Body of pancreas (tissue), 4 donors: ENCODE results near the gene RNF14. TPM values are rescaled to one million over a fixed set of nuclear protein-coding genes. Genes with fewer than 3 reads are reported as not detected.

ENCODE experiments used
- ATAC-seq: fragments of 150-250 bp; one replicate; pipeline ENCODE4 v1.9.1; 2016
- DNase-seq, 4 donors: peaks; one replicate each; pipeline ENCODE4 v3.0.0-alpha.2; 2019
- H3K27ac ChIP-seq, 4 donors: fragments of 200-600 bp; sonication (generic); 1 replicate in 3 of 4; 2 replicates in 1 of 4; pipeline versions ENCODE4 v1.5.1 to v1.6.1; 2016 to 2019; ENCODE audit warnings: mild to moderate bottlenecking in 1 of 4, mixed read lengths in 1 of 4, moderate library complexity in 1 of 4
- H3K27me3 ChIP-seq, 2 donors: fragments of 200-600 bp; sonication (generic); one replicate each; pipeline ENCODE4 v1.6.0; 2016; ENCODE audit warnings: mild to moderate bottlenecking in 1 of 2
- H3K36me3 ChIP-seq, 2 donors: fragments of 200-600 bp; sonication (generic); replicated peaks in 1 of 2; 2 replicates each; pipeline ENCODE4 v1.5.1; 2016; ENCODE audit warnings: low read depth in 2 of 2; ENCODE audit not compliant: insufficient read depth in 1 of 2
- H3K4me1 ChIP-seq: fragments of 200-600 bp; sonication (generic); one replicate; pipeline ENCODE4 v1.6.0; 2016
- H3K4me3 ChIP-seq, 2 donors: fragments of 200-600 bp; sonication (generic); 1 replicate in 1 of 2; 2 replicates in 1 of 2; pipeline ENCODE4 v1.5.1; 2016 to 2019
- H3K9me3 ChIP-seq, 3 donors: fragments of 200-600 bp; sonication (generic); 1 replicate in 2 of 3; 2 replicates in 1 of 3; pipeline ENCODE4 v1.5.1; 2016
- CTCF ChIP-seq, 7 experiments: fragments of 450-650 bp in 4 of 7; fragments of 200-600 bp in 3 of 7; sonication (generic) in 3 of 7; IDR thresholded peaks; one replicate each; pipeline ENCODE4 v1.5.1; 2016 to 2019; ENCODE audit warnings: antibody characterized with exemption in 7 of 7
- POLR2A ChIP-seq, 3 donors: fragments of 450-650 bp; IDR thresholded peaks; one replicate each; pipeline ENCODE4 v1.6.1; 2016; ENCODE audit warnings: antibody characterized with exemption in 3 of 3, mild to moderate bottlenecking in 2 of 3
- WGBS, 2 donors: methylation state at CpG; one replicate each; pipeline ENCODE4 v1.1.5; 2017; 5-methylcytosine and 5-hydroxymethylcytosine counted together
- intact Hi-C: fragments of 100-400 bp; cut with DNase I; formaldehyde crosslinking; loops from one replicate; pipeline ENCODE4 v1.15.1; 2023
- total RNA-seq, 2 donors: library from RNA; depleted of rRNA; stranded (reverse); fragments of >200 nt; gene quantifications; one replicate each; pipeline ENCODE4 v1.1.0, GENCODE V29; 2016

The RNF14 gene
- total RNA-seq, 2 donors from 2014 or later = 29.3 to 44.2 TPM

DNA sequence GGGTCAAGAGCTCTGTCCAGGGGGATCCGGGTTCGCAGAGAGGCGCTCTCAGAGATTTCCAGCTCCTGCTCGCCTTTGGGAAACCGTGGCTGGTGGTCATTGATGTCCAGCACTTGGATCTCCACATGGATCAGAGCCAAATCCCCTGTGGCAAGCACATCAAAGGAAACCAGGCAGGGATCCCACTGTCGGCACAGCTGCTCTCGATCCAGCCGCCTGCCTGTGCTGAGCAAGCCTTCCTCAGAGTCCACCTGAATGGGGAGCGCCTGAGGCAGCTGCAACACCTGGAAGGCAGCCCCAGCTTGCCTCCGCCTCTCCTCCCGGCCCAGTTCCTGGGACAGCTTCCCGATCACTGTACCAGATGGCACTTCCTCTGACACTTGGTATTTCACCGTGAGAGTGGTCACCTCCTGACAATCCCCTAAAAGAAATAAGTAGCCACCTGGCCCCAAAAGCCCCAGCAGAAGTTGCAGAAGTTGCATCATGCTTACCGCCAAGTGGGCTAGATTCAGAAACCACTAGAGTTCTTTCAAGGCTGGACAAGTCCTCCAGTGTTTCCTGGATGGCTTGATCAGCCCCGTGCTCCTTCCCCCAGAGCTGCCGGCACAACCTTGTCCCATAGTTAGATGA is 11.4 kb upstream of the RNF14 start:
- DNase-seq (no peak), ATAC-seq (no peak)
- intact Hi-C loops = loop anchor here (5.0 to 10.0 kb wide), 2 partner anchors 73 to 265 kb away; no protein-coding TSS in a partner anchor
- Histone ChIP-seq H3K4me3 (no peak overlapping the region), H3K27me3 (no peaks in the 10 kb centered on the region), H3K4me1 (no peaks in the 10 kb centered on the region), H3K27ac (peak overlapping the region in 1 of 4 donors; percentile 4), H3K9me3 (no peaks in the 10 kb centered on the region), H3K36me3 (no peaks in the 10 kb centered on the region)
- no peak for TF ChIP-seq CTCF (IDR thresholded peaks at IDR 0.05)
- TF ChIP-seq POLR2A (IDR thresholded peaks at IDR 0.05) = no peak
- 55 to 64% methylated on average over 7 to 16 of the region's 16 CpGs for WGBS, 2 donors

DNA sequence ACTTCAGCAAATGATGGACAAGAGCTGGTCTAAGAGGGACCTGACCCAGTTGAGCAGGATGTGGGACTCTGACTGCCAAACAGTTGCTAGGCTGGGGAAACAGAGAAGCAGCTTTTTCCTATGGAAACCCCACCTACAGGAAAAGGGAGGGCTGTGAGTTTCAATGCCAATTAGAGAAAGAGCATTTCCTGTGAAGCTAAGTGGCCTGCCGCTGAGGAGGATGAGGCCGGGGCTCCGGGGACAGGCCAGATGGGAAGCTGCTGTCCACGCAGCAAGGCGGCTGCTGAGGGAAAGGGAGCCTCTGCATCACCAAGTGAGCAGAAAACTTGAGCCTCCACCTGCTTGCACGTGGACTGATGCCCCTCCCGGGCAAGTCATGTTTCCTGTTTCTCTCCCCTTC is 10.8 kb upstream of the RNF14 start, which contains the start of gene PCDH12:
Gene PCDH12 (minus strand): TSS at position 90 of the 400 bp plus-strand sequence. CDS start 351 bp downstream, outside the sequence.
- Histone ChIP-seq H3K36me3 (no peaks in the 10 kb centered on the region), H3K4me1 (no peaks in the 10 kb centered on the region), H3K27me3 (no peaks in the 10 kb centered on the region), H3K27ac (peak within 1 kb of the TSS in 1 of 4 donors; percentile 4), H3K9me3 (no peaks in the 10 kb centered on the region), H3K4me3 (no peak within 1 kb of the TSS)
- no peak for DNase-seq
- 40 to 52% methylated on average over 7 of the region's 7 CpGs for WGBS, 2 donors
- TF ChIP-seq POLR2A (IDR thresholded peaks at IDR 0.05) (peak in 1 of 3 donors; percentile 18), CTCF (IDR thresholded peaks at IDR 0.05) (no peak)
- intact Hi-C loops = loop anchor here (5.0 to 10.0 kb wide), 2 partner anchors 73 to 266 kb away; no protein-coding TSS in a partner anchor
- no peak for ATAC-seq

DNA sequence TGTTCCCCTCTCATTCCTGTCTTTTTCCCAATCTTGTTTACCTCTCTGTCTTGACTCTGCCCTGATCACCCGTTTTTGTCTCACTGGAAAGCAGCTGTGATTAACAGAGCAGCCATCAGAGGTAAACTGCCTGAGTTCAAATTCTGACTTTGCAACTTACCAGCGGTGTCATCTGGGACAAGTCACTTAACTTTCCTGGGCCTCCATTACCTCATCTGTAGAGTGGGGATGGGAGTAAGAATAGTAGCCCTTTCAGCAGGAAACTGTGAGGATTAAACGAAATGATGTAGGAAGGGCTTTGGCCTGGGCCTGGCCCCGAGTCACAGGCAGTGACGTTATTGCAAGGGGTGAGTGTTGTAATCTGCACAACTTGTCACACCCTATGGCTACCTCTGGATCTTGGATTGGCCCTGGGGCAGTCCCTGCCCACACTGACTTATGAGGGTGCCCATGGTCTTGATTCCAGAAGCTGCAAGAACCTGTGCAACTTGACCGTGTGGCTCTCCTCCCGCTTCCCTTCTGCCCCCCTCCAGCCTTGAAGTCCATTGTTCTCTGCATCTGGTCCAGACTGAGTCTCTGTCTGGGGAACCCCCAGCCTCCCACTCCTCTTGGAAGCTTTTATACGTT is 10.2 kb upstream of the RNF14 start:
- Histone ChIP-seq H3K4me3 (no peak overlapping the region), H3K4me1 (no peaks in the 10 kb centered on the region), H3K36me3 (no peaks in the 10 kb centered on the region), H3K9me3 (no peaks in the 10 kb centered on the region), H3K27me3 (no peaks in the 10 kb centered on the region), H3K27ac (no peak overlapping the region)
- WGBS, 2 donors = 56 to 67% methylated on average over 8 of the region's 8 CpGs
- TF ChIP-seq CTCF (IDR thresholded peaks at IDR 0.05) (no peak), POLR2A (IDR thresholded peaks at IDR 0.05) (peak in 1 of 3 donors; percentile 0)
- intact Hi-C loops = loop anchor here (5.0 to 10.0 kb wide), 2 partner anchors 74 to 266 kb away; no protein-coding TSS in a partner anchor
- DNase-seq = no peak
- ATAC-seq = no peak

DNA sequence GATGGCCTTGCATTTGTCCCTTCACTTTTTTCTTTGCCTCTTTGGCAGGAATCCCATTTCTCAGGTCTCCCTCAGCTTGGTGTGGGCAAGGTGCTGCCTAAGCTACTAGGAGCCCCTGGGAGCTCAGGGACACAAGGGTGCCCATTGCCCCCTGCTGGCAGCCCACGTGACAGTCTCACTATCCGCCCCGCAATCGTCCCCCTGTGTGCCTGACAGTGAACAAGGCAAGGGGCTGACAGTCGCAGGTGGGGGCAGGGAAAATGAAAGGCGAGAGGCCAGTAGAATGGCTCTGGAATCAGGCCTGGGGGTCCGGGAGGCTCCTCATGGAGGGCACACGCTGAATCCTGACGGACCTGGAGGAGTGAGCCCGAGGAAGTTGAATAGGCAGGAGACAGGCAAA is 8.9 kb upstream of the RNF14 start:
- H3K9me3 ChIP-seq = no peaks in the 10 kb centered on the region
- 45 to 51% methylated on average over 10 of the region's 10 CpGs for WGBS, 2 donors
- no peaks in the 10 kb centered on the region for H3K36me3 ChIP-seq
- no peaks in the 10 kb centered on the region for H3K27me3 ChIP-seq
- intact Hi-C loops = no loop called here
- H3K4me1 ChIP-seq = no peaks in the 10 kb centered on the region
- no peak overlapping the region for H3K4me3 ChIP-seq
- H3K27ac ChIP-seq = no peak overlapping the region
- TF ChIP-seq POLR2A (IDR thresholded peaks at IDR 0.05) = no peak
- peak in 2 of 7 experiments; percentile 6 to 16 for TF ChIP-seq CTCF (IDR thresholded peaks at IDR 0.05)
- no peak for DNase-seq
- no peak for ATAC-seq
